ENCODE data around the gene PEX14. TPM values are rescaled to one million over a fixed set of nuclear protein-coding genes. Genes with fewer than 3 reads are reported as not detected.
A peak's percentile ranks its signal among the peaks of the same experiment; 100 is the strongest.

PEX14 gene
- total RNA-seq, 1 donor = 15.2 TPM

DNA sequence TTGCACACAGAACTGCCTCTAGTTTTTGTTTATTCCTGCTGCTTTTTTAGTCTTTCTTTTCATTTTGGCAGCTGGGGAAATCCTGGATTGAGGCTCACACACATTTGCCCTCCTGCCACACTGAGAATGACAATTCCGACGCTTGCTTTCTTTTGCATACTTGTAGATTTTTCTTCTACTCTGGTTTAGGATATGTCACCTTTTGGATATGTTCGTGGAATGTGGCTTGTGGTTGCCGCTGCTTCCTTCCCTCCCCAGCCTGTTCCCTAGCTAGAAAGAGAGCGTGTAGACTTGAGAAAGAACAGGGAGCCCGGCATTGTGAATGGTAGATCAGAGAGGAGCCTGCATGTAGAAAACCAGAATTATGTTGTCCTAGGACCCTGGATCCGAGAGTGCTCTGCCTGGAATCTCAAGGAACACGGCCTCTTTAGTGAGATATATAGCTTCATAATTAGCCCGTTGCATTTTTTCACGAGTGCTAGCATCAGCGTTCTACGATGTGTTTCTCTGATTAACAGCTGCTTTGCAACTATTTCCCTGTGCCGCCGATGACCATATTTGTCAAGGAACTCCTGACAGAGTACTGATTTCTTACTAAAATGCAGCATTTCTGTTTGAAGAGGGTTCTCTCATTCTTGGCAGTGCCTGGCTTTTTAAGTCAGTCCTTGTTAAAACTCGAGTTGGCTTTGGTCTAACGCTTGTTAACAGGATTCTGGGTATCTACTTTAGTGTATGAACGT lies 56.2 kb downstream of the PEX14 start:
- H3K4me1 ChIP-seq (ENCODE audit: insufficient read depth, low read length) = peaks cover 35% of the 10 kb centered on the region
- H3K79me2 ChIP-seq (ENCODE audit: insufficient read depth, low read length) = peaks cover 24% of the 10 kb centered on the region
- H3K27me3 ChIP-seq (ENCODE audit: insufficient read depth, low read length) = no peaks in the 10 kb centered on the region
- peak overlapping the region; percentile 92 for H3K4me2 ChIP-seq (ENCODE audit: insufficient read depth, low read length)
- H2AFZ ChIP-seq (ENCODE audit: low read length) = no peak overlapping the region
- no peaks in the 10 kb centered on the region for H3K9me3 ChIP-seq (ENCODE audit: low read depth, low read length)
- H3K4me3 ChIP-seq (ENCODE audit: insufficient read depth, low read length) = peak overlapping the region; percentile 65
- peak overlapping the region; percentile 76 for H3K27ac ChIP-seq (ENCODE audit: low read depth, low read length)
- peaks cover 14% of the 10 kb centered on the region for H4K20me1 ChIP-seq (ENCODE audit: insufficient read depth, low read length)
- no peaks in the 10 kb centered on the region for H3K36me3 ChIP-seq (ENCODE audit: insufficient read depth, low read length)
- DNase-seq (ENCODE audit: insufficient read length, low spot score, missing footprints) = peak; percentile 83
- TF ChIP-seq CTCF (IDR thresholded peaks at IDR 0.05; ENCODE audit: extremely low read depth, low read depth, low read length) = no peak

GRCh38 chr1:10532362-10532761 lies 57.6 kb downstream of the PEX14 start:
- H3K79me2 ChIP-seq (ENCODE audit: insufficient read depth, low read length) = peaks cover 24% of the 10 kb centered on the region
- no peak overlapping the region for H2AFZ ChIP-seq (ENCODE audit: low read length)
- peaks cover 14% of the 10 kb centered on the region for H4K20me1 ChIP-seq (ENCODE audit: insufficient read depth, low read length)
- H3K27ac ChIP-seq (ENCODE audit: low read depth, low read length) = no peak overlapping the region
- no peak overlapping the region for H3K4me2 ChIP-seq (ENCODE audit: insufficient read depth, low read length)
- H3K27me3 ChIP-seq (ENCODE audit: insufficient read depth, low read length) = no peaks in the 10 kb centered on the region
- peaks cover 35% of the 10 kb centered on the region for H3K4me1 ChIP-seq (ENCODE audit: insufficient read depth, low read length)
- no peak overlapping the region for H3K4me3 ChIP-seq (ENCODE audit: insufficient read depth, low read length)
- no peaks in the 10 kb centered on the region for H3K9me3 ChIP-seq (ENCODE audit: low read depth, low read length)
- DNase-seq (ENCODE audit: insufficient read length, low spot score, missing footprints) = no peak
- no peak for TF ChIP-seq CTCF (IDR thresholded peaks at IDR 0.05; ENCODE audit: extremely low read depth, low read depth, low read length)
- H3K36me3 ChIP-seq (ENCODE audit: insufficient read depth, low read length) = peaks cover 6% of the 10 kb centered on the region

GRCh38 chr1:10534519-10534918 lies 59.8 kb downstream of the PEX14 start:
- Histone ChIP-seq H3K36me3 (ENCODE audit: insufficient read depth, low read length) (peaks cover 8% of the 10 kb centered on the region), H3K4me2 (ENCODE audit: insufficient read depth, low read length) (no peak overlapping the region), H4K20me1 (ENCODE audit: insufficient read depth, low read length) (peaks cover 12% of the 10 kb centered on the region), H3K27ac (ENCODE audit: low read depth, low read length) (no peak overlapping the region), H3K4me3 (ENCODE audit: insufficient read depth, low read length) (no peak overlapping the region), H3K27me3 (ENCODE audit: insufficient read depth, low read length) (no peaks in the 10 kb centered on the region), H3K4me1 (ENCODE audit: insufficient read depth, low read length) (peaks cover 21% of the 10 kb centered on the region), H3K79me2 (ENCODE audit: insufficient read depth, low read length) (peaks cover 24% of the 10 kb centered on the region), H3K9me3 (ENCODE audit: low read depth, low read length) (no peaks in the 10 kb centered on the region), H2AFZ (ENCODE audit: low read length) (no peak overlapping the region)
- no peak for DNase-seq (ENCODE audit: insufficient read length, low spot score, missing footprints)
- TF ChIP-seq CTCF (IDR thresholded peaks at IDR 0.05; ENCODE audit: extremely low read depth, low read depth, low read length) = no peak

- no peak overlapping the region for H3K4me3 ChIP-seq (ENCODE audit: insufficient read depth, low read length)
- H3K27ac ChIP-seq (ENCODE audit: low read depth, low read length) = no peak overlapping the region
- DNase-seq (ENCODE audit: insufficient read length, low spot score, missing footprints) = no peak
- H3K4me2 ChIP-seq (ENCODE audit: insufficient read depth, low read length) = no peak overlapping the region
- H3K27me3 ChIP-seq (ENCODE audit: insufficient read depth, low read length) = no peaks in the 10 kb centered on the region
- peaks cover 17% of the 10 kb centered on the region for H3K4me1 ChIP-seq (ENCODE audit: insufficient read depth, low read length)
- no peak overlapping the region for H2AFZ ChIP-seq (ENCODE audit: low read length)
- no peak for TF ChIP-seq CTCF (IDR thresholded peaks at IDR 0.05; ENCODE audit: extremely low read depth, low read depth, low read length)
- no peaks in the 10 kb centered on the region for H3K9me3 ChIP-seq (ENCODE audit: low read depth, low read length)
- peaks cover 20% of the 10 kb centered on the region for H4K20me1 ChIP-seq (ENCODE audit: insufficient read depth, low read length)
- H3K36me3 ChIP-seq (ENCODE audit: insufficient read depth, low read length) = peaks cover 11% of the 10 kb centered on the region
- H3K79me2 ChIP-seq (ENCODE audit: insufficient read depth, low read length) = peaks cover 25% of the 10 kb centered on the region
These were observed 61.5 kb downstream of the PEX14 start for GRCh38 chr1:10536133-10536770.

Measured in osteoblast (primary cell).